K562 (cell line): ENCODE measurements around the gene LAGE3. TPM values are rescaled to one million over a fixed set of nuclear protein-coding genes. Genes with fewer than 3 reads are reported as not detected.

Experiments
- COPS2 ChIP-seq: fragments of 450-650 bp; conservative IDR thresholded peaks from 2 replicates; pipeline ENCODE4 v1.6.1; 2016; ENCODE audit warnings: mild to moderate bottlenecking, moderate library complexity
- ESRRB ChIP-seq: fragments of 250-450 bp; sonication (Bioruptor Pico); IDR thresholded peaks from 2 replicates; pipeline ENCODE4 v1.5.0; 2020; ENCODE audit warnings: mild to moderate bottlenecking, moderate library complexity, borderline replicate concordance
- HNRNPH1 ChIP-seq: fragments of 200-400 bp; formaldehyde crosslinking; optimal IDR thresholded peaks from 2 replicates; pipeline ENCODE3; 2017; ENCODE audit warnings: low read depth, mild to moderate bottlenecking, low read length, moderate library complexity
- MAFG ChIP-seq: fragments of 450-650 bp; conservative IDR thresholded peaks from 2 replicates; pipeline ENCODE4 v1.6.1; 2016; ENCODE audit warnings: missing genetic modification characterization, missing compliant biosample characterization
- NR1H2 ChIP-seq: sonication (generic); formaldehyde crosslinking; IDR thresholded peaks from 2 replicates; pipeline ENCODE4 v1.4.0; 2020; ENCODE audit warnings: mild to moderate bottlenecking, missing genetic modification reagents
- NUFIP1 ChIP-seq: fragments of 450-650 bp; IDR thresholded peaks from 2 replicates; pipeline ENCODE4 v1.6.1; 2018; ENCODE audit not compliant: partially characterized antibody
- POLR2H ChIP-seq: IDR thresholded peaks from 2 replicates; pipeline ENCODE4 v1.6.1; 2016; ENCODE audit warnings: missing genetic modification characterization, low read depth, mild to moderate bottlenecking, control low read depth, missing compliant biosample characterization, moderate library complexity
- ZBED1 ChIP-seq: IDR thresholded peaks from 2 replicates; pipeline ENCODE4 v1.6.1; 2014
- polyA plus RNA-seq, 8 experiments: library from polyadenylated mRNA; depleted of rRNA in 4 of 8; stranded (reverse) in 5 of 8; unstranded in 3 of 8; fragments of >200 nt; fragmentation: Nextera tagmentation in 2 of 8; fragmentation: Illumina TruSeq in 1 of 8; extraction: Ambion mirVana in 2 of 8; extraction: Trizol in 1 of 8; gene quantifications; 2 replicates each; pipeline versions ENCODE4 v1.2.1 to v1.2.3, GENCODE V29; 2011 to 2014; ENCODE audit warnings: inconsistent platforms in 1 of 8, missing spikeins in 1 of 8
- total RNA-seq, 7 experiments: library from RNA; depleted of rRNA in 6 of 7; stranded (reverse); fragments of >200 nt in 6 of 7; fragmentation: Illumina TruSeq in 2 of 7; extraction: Trizol in 2 of 7; gene quantifications; 2 replicates each; pipeline versions ENCODE4 v1.2.1 to v1.2.3, GENCODE V29; 2011 to 2021; ENCODE audit warnings: low replicate concordance in 1 of 7
- TF ChIP-seq, protein P1 (sequence below): IDR thresholded peaks from 2 replicates; pipeline ENCODE4 v1.6.1; 2014; ENCODE audit warnings: antibody characterized with exemption
- TF ChIP-seq, protein P2 (sequence below): fragments of 250-450 bp; sonication (Bioruptor Pico); IDR thresholded peaks from 2 replicates; pipeline ENCODE4 v1.4.0; 2020; ENCODE audit warnings: mild to moderate bottlenecking, moderate library complexity, borderline replicate concordance
- TF ChIP-seq, protein P3 (sequence below): fragments of 150-350 bp; IDR thresholded peaks from 2 replicates; pipeline ENCODE4 v1.6.1; 2014; ENCODE audit warnings: low read depth, mild to moderate bottlenecking, low read length, borderline replicate concordance
- TF ChIP-seq, protein P4 (sequence below): fragments of 450-650 bp; IDR thresholded peaks from 2 replicates; pipeline ENCODE4 v1.6.1; 2016; ENCODE audit warnings: missing biosample characterization, missing genetic modification characterization
- TF ChIP-seq, protein P5 (sequence below): fragments of 250-450 bp; sonication (Bioruptor Pico); IDR thresholded peaks from 2 replicates; pipeline ENCODE4 v1.4.0; 2020; ENCODE audit warnings: mild to moderate bottlenecking
- TF ChIP-seq, protein P6 (sequence below): fragments of 250-450 bp; sonication (Bioruptor Pico); IDR thresholded peaks from 2 replicates; pipeline ENCODE4 v1.5.0; 2022; ENCODE audit warnings: mild to moderate bottlenecking

The LAGE3 gene
- total and polyA plus RNA-seq, 9 of the 15 experiments (the other 6 are each of a cell fraction or from before 2014, with no cell fraction given) = 28.2 to 125 (median 35.8) TPM

DNA sequence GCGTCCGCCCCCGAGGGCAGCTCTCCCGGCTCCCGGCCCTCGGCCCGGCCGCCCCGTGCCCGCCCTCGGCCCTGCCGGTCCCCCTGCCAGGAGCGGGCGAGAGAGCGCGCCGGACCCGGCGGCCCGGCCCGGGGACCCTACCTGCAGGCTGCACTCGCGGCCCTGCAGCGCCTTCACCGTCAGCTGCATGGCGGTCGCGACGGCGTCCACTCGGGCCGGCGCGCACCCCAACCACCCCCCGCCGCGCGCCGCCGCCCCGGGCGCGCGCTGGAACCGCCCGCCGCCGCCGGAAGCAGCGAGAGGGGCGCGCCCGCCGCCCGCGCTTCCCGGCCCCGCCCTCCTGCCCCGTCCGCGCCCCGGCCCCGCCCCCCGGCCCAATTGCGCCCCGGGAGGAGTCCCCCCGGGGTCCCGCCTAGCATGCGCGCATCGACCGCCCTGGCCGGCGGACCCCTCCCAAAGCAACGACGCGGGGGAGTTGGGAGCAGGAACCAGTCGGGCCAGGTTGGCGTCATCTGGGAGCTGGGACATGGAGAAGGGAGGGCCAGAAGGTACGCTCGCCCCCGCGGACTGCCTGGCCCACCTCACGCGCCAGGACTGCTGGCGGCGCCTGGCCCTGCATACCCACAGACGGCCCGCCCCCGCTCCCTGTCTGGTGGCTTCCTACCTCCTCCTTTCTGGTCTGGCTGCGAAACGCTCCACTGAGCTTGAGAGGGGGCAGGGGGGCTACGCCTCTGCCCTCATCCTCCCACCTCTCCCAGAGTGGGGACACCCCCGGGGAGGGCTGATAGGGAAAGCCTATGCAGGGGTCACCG is 7.5 kb upstream of the LAGE3 start, which contains the start of gene UBL4A (continued):
- TF ChIP-seq HNRNPH1 (no peak), ZBED1 (no peak), POLR2H (tag) (no peak), NR1H2 (CRISPR knock-in tag) (no peak), ESRRB (CRISPR knock-in tag) (no peak), MAFG (tag) (no peak), COPS2 (no peak), NUFIP1 (no peak)
- TF ChIP-seq, protein P1, sequence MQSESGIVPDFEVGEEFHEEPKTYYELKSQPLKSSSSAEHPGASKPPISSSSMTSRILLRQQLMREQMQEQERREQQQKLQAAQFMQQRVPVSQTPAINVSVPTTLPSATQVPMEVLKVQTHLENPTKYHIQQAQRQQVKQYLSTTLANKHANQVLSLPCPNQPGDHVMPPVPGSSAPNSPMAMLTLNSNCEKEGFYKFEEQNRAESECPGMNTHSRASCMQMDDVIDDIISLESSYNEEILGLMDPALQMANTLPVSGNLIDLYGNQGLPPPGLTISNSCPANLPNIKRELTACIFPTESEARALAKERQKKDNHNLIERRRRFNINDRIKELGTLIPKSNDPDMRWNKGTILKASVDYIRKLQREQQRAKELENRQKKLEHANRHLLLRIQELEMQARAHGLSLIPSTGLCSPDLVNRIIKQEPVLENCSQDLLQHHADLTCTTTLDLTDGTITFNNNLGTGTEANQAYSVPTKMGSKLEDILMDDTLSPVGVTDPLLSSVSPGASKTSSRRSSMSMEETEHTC = no peak
- TF ChIP-seq, protein P2, sequence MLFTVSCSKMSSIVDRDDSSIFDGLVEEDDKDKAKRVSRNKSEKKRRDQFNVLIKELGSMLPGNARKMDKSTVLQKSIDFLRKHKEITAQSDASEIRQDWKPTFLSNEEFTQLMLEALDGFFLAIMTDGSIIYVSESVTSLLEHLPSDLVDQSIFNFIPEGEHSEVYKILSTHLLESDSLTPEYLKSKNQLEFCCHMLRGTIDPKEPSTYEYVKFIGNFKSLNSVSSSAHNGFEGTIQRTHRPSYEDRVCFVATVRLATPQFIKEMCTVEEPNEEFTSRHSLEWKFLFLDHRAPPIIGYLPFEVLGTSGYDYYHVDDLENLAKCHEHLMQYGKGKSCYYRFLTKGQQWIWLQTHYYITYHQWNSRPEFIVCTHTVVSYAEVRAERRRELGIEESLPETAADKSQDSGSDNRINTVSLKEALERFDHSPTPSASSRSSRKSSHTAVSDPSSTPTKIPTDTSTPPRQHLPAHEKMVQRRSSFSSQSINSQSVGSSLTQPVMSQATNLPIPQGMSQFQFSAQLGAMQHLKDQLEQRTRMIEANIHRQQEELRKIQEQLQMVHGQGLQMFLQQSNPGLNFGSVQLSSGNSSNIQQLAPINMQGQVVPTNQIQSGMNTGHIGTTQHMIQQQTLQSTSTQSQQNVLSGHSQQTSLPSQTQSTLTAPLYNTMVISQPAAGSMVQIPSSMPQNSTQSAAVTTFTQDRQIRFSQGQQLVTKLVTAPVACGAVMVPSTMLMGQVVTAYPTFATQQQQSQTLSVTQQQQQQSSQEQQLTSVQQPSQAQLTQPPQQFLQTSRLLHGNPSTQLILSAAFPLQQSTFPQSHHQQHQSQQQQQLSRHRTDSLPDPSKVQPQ = no peak
- TF ChIP-seq, protein P3, sequence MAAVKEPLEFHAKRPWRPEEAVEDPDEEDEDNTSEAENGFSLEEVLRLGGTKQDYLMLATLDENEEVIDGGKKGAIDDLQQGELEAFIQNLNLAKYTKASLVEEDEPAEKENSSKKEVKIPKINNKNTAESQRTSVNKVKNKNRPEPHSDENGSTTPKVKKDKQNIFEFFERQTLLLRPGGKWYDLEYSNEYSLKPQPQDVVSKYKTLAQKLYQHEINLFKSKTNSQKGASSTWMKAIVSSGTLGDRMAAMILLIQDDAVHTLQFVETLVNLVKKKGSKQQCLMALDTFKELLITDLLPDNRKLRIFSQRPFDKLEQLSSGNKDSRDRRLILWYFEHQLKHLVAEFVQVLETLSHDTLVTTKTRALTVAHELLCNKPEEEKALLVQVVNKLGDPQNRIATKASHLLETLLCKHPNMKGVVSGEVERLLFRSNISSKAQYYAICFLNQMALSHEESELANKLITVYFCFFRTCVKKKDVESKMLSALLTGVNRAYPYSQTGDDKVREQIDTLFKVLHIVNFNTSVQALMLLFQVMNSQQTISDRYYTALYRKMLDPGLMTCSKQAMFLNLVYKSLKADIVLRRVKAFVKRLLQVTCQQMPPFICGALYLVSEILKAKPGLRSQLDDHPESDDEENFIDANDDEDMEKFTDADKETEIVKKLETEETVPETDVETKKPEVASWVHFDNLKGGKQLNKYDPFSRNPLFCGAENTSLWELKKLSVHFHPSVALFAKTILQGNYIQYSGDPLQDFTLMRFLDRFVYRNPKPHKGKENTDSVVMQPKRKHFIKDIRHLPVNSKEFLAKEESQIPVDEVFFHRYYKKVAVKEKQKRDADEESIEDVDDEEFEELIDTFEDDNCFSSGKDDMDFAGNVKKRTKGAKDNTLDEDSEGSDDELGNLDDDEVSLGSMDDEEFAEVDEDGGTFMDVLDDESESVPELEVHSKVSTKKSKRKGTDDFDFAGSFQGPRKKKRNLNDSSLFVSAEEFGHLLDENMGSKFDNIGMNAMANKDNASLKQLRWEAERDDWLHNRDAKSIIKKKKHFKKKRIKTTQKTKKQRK = no peak
- TF ChIP-seq, protein P4, sequence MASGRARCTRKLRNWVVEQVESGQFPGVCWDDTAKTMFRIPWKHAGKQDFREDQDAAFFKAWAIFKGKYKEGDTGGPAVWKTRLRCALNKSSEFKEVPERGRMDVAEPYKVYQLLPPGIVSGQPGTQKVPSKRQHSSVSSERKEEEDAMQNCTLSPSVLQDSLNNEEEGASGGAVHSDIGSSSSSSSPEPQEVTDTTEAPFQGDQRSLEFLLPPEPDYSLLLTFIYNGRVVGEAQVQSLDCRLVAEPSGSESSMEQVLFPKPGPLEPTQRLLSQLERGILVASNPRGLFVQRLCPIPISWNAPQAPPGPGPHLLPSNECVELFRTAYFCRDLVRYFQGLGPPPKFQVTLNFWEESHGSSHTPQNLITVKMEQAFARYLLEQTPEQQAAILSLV (tag) = no peak
- TF ChIP-seq, protein P5, sequence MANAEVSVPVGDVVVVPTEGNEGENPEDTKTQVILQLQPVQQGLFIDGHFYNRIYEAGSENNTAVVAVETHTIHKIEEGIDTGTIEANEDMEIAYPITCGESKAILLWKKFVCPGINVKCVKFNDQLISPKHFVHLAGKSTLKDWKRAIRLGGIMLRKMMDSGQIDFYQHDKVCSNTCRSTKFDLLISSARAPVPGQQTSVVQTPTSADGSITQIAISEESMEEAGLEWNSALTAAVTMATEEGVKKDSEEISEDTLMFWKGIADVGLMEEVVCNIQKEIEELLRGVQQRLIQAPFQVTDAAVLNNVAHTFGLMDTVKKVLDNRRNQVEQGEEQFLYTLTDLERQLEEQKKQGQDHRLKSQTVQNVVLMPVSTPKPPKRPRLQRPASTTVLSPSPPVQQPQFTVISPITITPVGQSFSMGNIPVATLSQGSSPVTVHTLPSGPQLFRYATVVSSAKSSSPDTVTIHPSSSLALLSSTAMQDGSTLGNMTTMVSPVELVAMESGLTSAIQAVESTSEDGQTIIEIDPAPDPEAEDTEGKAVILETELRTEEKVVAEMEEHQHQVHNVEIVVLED (CRISPR knock-in tag) = no peak
- TF ChIP-seq, protein P6, sequence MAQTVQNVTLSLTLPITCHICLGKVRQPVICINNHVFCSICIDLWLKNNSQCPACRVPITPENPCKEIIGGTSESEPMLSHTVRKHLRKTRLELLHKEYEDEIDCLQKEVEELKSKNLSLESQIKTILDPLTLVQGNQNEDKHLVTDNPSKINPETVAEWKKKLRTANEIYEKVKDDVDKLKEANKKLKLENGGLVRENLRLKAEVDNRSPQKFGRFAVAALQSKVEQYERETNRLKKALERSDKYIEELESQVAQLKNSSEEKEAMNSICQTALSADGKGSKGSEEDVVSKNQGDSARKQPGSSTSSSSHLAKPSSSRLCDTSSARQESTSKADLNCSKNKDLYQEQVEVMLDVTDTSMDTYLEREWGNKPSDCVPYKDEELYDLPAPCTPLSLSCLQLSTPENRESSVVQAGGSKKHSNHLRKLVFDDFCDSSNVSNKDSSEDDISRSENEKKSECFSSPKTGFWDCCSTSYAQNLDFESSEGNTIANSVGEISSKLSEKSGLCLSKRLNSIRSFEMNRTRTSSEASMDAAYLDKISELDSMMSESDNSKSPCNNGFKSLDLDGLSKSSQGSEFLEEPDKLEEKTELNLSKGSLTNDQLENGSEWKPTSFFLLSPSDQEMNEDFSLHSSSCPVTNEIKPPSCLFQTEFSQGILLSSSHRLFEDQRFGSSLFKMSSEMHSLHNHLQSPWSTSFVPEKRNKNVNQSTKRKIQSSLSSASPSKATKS (CRISPR knock-in tag) = no peak
